GM08714 (cell line): Measurements from ENCODE around the gene DENND5B.
"Not testable (repeated sequence)": the region's sequence is repeated elsewhere in the genome, so short reads cannot be mapped to it uniquely, and the experiment has no call there.

Experiments
- H3K4me3 ChIP-seq: fragments of 200-500 bp; sonication (Bioruptor generic); 2 replicates; pipeline ENCODE4 v1.5.1; 2014; ENCODE audit warnings: mild to moderate bottlenecking, low read length, inconsistent platforms
- ZNF274 ChIP-seq: IDR thresholded peaks from 2 replicates; pipeline ENCODE4 v1.6.1; 2012; ENCODE audit warnings: mild to moderate bottlenecking, low read depth, low read length

DENND5B gene

DNA sequence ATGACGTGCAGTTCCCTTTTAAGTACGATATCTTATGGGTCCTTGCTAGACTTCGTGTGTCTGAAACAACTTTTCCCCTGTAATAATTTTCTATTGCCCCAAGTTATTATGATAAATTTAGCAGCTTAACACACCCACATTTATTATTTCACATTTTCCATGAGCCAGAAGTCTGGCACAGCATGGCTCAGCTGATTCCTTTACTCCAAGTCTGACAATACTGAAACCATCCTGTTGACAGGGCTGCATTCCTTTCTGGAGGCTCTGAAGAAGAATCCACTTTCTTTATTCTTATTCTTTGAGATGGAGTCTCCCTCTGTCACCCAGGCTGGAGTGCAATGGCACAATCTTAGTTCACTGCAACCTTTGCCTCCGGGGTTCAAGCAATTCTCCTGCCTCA lies 80.9 kb downstream of the DENND5B start:
- TF ChIP-seq ZNF274, result no peak
- H3K4me3 ChIP-seq, result no peak overlapping the region

DNA sequence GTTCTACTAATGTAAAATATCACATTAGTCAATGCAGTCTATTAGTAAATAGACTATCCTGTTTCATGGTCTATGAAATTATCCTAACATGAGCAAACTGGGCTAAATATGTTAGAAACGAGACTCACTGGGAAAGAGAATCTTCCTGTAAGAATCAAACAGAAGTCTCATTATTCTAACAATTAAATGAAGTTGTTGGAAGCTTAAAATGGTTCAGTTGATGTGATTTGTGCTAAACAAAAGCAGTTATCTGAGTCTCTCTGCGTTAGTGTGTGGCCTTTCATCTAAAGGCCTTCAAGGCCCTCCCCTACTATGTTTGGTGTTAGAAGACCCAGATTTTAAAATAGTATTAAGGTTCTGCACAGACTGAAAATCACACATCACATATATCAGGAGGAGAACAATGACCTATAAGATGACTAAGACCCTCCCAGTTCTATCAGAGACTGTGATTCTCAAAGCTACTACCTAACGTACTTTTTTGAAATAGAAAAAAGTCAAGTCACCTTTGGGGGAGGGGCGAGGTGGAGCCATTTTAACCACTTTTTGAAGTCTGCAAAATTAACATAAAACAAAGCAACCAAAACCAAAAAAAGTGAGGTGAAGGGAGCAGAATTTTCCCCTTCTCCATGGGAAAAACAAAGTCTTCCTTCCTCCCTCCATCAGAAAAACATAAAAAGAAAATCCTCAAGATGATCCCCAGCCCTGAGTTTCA lies 82.3 kb downstream of the DENND5B start:
- no peak overlapping the region for H3K4me3 ChIP-seq
- TF ChIP-seq ZNF274, result no peak

DNA sequence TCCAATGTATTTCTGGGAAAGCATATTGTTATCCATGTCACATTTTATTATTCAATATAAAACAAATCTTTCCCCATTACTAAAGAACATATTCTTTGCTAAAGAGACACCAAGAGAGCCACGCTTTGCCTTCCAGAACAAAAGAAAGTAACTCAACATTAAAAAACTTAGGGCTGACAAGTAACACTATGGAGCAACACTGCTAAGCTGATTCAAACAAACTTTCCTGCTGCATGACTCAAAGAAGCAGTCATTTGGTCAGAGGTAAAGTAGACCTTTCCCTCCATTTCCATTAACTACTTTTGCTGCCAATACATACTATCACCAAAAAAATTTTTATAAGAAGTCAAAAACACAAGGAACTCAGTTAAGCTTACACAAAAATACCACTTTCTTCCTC lies 83.0 kb downstream of the DENND5B start:
- H3K4me3 ChIP-seq, result no peak overlapping the region
- no peak for TF ChIP-seq ZNF274

DNA sequence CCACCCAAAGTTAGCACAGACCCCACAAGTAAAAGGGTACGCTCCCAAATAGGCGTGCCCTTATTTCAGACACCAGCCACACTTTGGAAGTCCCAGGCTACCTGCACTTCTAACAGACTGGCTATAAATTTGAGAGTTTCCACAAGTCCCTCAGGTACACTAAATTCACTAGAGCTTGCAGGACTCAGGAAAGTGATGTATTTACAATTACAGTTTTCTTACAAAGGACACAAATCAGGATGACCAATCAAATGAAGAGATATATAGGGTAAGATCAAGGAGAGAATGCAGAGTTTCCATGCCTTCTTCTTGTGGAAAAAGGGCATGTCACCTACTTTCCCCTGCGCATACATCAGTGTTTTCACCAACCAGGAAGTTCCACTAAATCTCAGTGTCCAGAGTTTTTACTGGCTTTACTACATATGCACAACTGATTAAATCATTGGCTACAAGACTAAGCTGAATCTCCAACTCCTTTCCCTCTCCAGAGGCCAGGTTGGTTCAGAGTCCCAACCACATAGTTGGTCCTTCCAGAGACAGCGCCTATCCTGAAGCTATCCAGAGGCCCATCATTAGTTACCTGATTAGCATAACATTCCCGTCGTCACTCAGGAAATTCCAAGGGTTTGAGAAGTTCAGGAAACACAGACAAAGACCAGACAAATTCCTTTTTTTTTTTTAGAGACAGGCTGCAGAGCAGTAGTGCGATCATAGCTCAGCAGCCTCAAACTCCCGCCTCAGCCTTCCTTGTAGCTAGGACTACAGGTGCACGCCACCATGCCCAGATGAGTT lies 84.2 kb downstream of the DENND5B start:
- no peak for TF ChIP-seq ZNF274
- H3K4me3 ChIP-seq, result no peak overlapping the region

DNA sequence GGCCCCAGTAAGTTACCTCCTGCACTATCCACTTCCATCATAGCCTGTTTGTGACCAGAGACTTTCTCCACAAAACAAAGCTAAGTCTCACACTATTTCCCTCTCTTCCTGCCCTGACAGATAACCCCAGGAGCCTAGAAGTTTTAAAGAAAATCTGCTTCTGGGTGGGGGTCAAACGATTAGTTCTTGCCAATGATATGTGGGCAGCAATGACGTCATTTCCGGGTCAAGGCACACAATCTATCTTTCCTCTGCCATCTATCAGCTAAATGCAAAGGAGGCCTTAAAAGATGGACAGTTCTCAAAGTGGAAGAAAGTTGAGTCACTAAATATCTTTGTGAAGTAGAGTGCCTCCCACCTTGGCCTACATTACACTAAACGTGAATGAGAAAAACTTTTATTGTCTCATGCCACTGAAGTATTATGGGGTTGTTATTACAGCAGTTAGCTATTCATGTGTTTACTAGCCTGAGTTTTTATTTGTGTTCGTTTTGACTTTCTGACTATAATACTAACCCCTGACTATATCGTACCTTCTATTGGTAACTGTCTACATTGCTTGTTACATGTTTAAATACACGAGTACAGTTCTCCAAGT lies 86.2 kb downstream of the DENND5B start:
- TF ChIP-seq ZNF274, result no peak
- H3K4me3 ChIP-seq, result no peak overlapping the region

DNA sequence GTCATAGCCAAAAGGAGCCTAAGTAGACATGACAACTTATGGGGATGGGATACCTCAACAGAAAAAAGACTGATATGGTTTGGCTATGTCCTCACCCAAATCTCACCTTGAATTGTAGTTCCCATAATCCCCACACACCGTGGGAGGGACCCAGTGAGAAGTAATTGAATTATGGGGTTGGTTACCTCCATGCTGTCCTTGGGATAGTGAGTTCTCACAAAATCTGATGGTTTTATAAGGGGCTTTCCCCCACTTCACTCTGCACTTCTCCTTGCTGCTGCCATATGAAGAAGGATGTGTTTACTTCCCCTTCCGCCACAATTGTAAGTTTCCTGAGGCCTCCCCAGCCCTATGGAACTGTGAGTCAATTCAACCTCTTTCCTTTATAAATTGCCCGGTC lies 89.9 kb downstream of the DENND5B start:
- H3K4me3 ChIP-seq, result not testable (repeated sequence)

DNA sequence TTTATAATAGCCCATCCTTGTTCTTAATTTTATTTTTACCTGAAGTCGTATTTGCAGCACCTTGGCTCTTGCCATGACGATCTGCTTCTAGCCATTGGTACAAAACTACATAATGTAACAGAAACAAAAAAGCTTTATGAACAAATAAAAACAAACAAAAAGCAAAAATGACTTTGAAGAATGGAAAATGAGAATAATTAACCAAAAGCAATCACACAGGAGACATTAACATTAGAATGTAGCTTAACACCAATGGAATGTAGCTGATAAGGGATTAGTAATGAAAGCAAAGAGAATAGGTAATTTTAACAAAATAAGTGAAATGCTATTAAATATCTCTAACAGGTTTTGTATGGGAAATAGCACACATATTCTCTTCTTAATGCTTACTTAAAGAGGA lies 91.4 kb downstream of the DENND5B start:
- TF ChIP-seq ZNF274, result no peak
- H3K4me3 ChIP-seq, result no peak overlapping the region

DNA sequence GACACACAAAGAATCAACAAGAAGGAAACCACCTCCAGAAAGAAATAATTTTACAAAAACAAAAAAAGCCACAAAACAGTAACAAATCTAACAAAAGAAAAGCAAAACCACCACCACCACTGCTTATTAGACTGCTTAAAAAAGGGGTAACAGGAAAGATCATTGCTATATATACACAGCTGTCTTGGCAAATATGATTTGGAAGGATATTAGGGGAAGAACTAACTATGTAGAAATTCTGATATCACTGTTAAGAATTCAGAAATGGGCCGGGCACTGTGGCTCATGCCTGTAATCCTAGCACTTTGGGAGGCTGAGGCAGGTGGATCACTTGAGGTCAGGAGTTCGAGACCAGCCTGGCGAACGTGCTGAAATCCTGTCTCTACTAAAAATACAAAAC lies 92.5 kb downstream of the DENND5B start:
- no peak for TF ChIP-seq ZNF274
- H3K4me3 ChIP-seq, result no peak overlapping the region

DNA sequence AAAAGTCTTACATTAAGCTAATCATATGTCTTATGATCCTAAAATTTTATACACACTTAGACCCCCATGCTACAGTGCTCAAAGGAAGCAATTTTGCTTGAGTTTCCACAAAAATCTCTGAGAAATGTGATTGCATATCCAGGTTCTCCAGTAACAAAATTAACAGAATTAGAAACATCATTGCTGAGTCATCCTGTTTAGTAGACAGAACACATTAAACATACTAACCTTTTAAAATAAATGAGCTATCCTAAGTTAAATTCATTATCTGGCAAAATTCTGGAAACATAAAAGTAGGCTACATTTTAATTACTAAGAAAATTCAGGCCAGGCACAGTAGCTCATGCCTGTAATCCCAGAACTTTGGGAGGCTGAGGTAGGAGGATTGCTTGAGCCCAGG lies 94.7 kb downstream of the DENND5B start:
- no peak for TF ChIP-seq ZNF274
- no peak overlapping the region for H3K4me3 ChIP-seq

DNA sequence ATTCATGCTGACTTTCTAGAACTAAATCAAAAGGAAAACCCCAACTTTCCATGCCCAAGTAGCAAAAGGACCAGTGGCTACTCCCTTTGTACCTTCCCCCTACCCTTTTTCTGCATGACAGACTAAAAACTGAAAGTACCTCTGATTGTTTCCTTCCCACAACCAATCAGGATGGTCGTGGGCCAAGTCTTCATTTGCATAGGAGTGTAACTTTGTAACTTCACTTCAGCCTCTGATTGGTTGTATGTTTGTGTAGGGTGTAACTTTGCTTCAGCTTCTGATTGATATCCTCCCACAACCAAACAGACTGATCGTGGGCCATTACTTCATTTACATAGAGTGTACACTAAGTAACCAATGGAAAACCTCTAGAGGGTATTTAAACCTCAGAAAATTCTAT lies 96.5 kb downstream of the DENND5B start:
- no peak overlapping the region for H3K4me3 ChIP-seq
- TF ChIP-seq ZNF274, result no peak

DNA sequence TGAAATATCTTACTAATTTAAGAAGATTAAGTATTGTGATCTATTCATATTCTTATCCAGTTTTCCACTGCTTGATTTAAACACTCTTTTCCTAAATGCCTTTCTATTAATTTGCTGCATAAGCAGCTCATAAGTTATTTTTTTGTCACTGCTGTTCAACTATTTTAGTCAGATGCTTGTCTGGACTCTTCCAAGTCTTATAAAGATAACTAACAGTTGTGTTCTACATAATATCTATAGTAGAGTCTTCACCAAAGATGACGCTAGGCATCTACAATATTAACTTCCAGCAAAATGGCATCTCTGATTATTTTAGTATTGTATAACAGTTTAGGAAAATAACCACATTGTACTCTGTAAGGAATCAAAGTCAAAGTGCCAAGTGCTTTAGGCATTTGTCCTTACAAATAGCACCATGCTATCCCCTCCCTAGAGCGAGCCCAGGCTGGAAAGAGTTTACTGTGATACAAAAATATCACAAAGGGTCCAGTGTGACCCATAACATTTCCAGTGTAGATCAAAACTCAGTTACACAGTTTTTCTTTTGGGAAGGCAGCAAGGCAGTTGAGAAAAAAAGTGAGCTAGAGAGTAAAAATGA lies 98.2 kb downstream of the DENND5B start:
- no peak overlapping the region for H3K4me3 ChIP-seq
- no peak for TF ChIP-seq ZNF274

DNA sequence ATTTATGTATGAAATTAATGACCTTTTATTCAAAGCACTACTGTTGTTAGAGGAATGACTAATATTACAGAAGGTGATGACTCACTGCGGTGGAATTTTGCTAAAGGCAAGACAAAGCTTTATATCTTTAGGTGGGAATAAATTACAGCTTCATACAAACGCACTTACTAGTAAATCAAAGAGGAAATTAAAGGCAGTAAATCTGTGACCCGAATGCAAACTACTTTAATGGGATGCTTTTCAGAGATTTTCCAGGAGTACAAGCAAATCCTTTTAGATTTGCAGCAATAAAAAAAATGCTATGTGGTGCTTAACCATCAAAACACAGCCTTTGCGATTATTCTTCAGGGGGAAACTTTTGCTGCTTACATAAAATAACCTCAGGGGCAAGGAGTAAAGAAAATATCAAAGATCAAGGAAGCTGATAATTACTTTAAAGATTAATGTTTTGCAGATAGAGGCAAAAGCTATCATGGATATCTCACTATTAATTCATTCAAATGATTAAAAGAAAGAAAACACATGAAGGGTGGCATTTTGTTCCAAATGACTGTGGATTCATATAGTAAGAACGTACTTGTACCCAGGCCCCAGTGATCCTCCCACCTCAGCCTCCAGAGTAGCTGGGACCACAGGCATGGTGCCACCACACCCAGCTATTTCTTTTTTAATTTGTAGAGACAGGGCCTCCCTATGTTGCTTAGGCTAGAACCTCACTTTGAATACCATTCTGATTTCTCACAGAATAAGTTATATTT lies 98.9 kb downstream of the DENND5B start:
- TF ChIP-seq ZNF274, result no peak
- no peak overlapping the region for H3K4me3 ChIP-seq

DNA sequence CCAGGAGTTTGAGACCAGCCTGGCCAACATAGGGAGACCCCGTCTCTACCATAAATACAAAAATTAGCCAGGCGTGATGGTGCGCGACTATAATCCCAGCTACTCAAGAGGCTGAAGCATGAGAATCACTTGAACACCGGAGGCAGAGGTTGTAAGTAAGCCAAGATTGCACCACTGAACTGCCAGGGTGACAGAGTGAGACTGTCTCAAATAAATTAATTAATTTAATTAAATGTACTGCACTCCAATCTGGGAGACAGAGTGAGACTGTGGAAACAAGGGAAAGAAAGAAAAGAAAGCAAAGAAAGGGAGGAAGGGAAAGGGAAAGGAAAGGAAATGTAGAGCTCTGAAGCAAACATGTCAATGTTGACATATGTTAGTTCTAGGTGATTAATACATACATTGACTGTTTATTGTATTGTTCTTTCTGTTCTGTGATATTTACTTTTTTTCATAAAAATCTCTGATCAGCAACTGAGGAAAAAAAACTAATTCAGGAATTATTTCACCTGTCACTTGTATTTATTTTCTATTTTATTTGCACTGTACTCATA lies 99.6 kb downstream of the DENND5B start:
- H3K4me3 ChIP-seq, result no peak overlapping the region
- no peak for TF ChIP-seq ZNF274
